GM19239 (cell line): ENCODE data around the gene GIMAP5.

Experiments
- DNase-seq: peaks from one replicate; pipeline ENCODE4 v3.0.0; 2011; ENCODE audit warnings: low spot score; ENCODE audit not compliant: insufficient read length
- FAIRE-seq: peaks from 2 replicates; lab custom pipeline; 2011; peaks lifted over from hg19 to GRCh38; lab: Jason Lieb, UNC

The GIMAP5 gene

GRCh38 chr7:150737265-150738055 is at the start of gene GIMAP5:
TSS of gene GIMAP5 (plus strand) at chr7:150737418. CDS start at chr7:150740885, 3,467 bp downstream.
- DNase-seq (no peak), FAIRE-seq (peak; percentile 70)

- DNase-seq (no peak), FAIRE-seq (no peak)
Observed at GRCh38 chr7:150688630-150689029, 48.6 kb upstream of the GIMAP5 start.

DNA sequence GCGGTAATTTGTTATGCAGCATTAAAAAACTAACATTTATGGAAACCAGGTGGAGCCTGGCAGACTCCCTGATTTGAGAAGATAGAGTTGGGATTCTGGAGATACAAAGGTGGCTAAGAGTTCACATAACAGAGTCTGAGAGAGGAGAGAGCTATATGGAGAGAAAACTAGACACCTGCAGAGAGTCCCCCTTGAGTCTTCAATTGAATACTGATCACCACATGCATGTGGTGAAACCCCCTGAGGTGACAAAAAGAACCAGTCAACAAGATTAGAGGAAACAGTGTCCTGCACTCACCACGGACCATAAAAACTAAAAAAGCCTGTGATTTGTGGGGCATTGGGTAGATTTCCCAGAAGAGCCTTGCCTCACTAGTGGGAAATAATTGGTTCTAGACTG is 41.6 kb upstream of the GIMAP5 start:
- FAIRE-seq (no peak), DNase-seq (no peak)

- DNase-seq (no peak), FAIRE-seq (no peak)
Observed at GRCh38 chr7:150703209-150703608, 34.0 kb upstream of the GIMAP5 start.

GRCh38 chr7:150715293-150715692 is 21.9 kb upstream of the GIMAP5 start:
- DNase-seq (no peak), FAIRE-seq (no peak)

- DNase-seq (no peak), FAIRE-seq (no peak)
Observed at GRCh38 chr7:150715738-150716137, 21.5 kb upstream of the GIMAP5 start.

- DNase-seq (peak; percentile 43), FAIRE-seq (peak; percentile 86)
Observed at GRCh38 chr7:150716368-150716767, 20.9 kb upstream of the GIMAP5 start, which contains the start of gene GIMAP1. TSS of gene GIMAP1 (plus strand) at chr7:150716613. CDS start at chr7:150719048, 2,435 bp downstream.

- FAIRE-seq (no peak), DNase-seq (no peak)
Observed at GRCh38 chr7:150716939-150717338, 20.3 kb upstream of the GIMAP5 start.

DNA sequence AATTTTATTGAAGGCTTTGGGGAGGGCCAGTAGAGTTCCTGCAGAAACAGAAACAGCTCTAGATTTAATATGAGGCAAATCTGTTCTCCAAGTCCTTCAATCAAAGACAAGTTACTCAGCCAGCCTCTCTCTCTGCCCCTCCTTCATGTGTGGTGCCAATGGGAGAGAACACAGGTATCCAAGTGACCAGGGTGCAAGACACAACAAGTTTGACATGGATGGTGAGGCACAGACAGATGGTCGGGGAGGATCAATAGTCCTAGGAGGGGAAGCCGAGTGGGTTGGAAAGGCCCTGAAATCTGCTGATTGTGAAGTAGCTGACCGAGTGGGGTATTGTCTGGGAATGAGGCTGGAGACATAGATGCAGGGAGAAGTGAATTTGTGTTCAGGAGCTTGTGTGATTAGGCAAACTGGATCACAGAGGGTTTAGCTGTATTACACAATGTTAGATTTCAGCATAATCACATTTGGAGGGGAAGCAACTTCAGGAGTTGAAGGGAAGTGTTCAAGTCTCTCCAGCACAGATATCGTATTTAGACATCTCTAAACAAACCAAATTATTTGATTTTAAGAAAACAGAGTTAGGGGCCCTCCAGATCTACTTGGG is 19.3 kb upstream of the GIMAP5 start:
- no peak for DNase-seq
- no peak for FAIRE-seq

GRCh38 chr7:150719436-150719835 is 17.8 kb upstream of the GIMAP5 start:
- no peak for FAIRE-seq
- no peak for DNase-seq

- FAIRE-seq (no peak), DNase-seq (no peak)
Observed at GRCh38 chr7:150719960-150720891, 17.0 kb upstream of the GIMAP5 start.

DNA sequence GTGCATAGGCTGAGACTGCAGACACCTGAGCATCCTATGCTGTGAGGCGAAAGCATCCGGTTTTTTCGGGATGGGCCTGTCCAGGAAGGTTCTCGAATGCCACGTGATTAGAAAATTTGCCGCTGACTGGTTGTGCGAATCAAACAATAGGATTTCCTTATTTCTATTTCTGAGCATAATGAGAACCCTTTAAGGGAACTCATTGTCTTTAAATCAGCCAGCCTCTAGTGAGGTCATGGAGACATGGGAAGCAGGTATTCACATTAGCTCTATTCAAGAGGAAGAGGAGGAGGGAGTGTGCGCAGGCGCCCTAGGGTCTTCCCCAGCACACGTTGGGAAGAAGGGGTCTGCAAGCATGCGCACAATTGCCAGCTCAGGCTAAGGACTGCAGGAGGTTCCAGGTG is 15.2 kb upstream of the GIMAP5 start:
- DNase-seq (no peak), FAIRE-seq (no peak)

- FAIRE-seq (no peak), DNase-seq (no peak)
Observed at GRCh38 chr7:150722431-150722931, 14.7 kb upstream of the GIMAP5 start.

DNA sequence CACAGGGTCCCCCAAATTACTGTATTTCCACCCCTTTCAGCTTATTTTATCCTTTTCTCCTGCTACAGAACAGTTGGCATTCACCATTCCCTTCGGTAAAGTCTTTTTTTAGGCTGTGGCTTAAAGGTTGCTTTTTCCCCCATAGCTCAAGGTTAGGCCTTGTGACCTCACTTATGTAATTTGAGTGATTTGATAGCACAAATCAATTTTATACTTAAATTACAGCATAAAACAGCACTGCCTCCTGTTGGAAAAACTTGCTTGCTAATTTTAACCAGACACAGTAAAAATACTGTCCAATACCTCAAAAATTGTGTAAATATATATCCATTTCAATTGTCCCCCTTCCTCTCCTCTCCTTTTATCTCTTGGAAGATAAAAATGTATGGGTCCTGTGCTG is 13.8 kb upstream of the GIMAP5 start:
- no peak for FAIRE-seq

GRCh38 chr7:150727381-150727780 is 9.8 kb upstream of the GIMAP5 start:
- FAIRE-seq (no peak), DNase-seq (no peak)

More for the DNA sequence above, 13.8 kb upstream of the GIMAP5 start:
- DNase-seq = no peak

DNA sequence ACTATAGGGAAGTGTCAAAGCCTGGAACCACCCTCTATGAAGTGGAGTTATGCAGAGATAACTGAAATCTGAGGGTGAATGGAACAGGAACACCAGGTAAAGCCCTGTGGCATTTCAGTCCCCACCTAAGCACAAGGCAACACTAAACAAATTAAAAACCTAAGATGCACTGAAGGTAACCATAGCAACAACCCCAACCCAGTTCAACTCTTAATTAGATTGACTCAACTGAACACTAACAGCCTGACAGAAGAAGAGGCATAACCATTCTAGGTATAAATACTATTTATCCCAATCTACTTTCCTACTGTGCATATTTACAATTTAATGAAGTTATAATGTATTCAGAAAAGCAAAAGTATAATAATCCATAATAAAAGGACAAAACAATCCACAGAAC is 9.2 kb upstream of the GIMAP5 start:
- DNase-seq (no peak), FAIRE-seq (no peak)

GRCh38 chr7:150728609-150729008 is 8.6 kb upstream of the GIMAP5 start:
- FAIRE-seq = no peak

GRCh38 chr7:150731916-150732315 is 5.3 kb upstream of the GIMAP5 start:
- FAIRE-seq (no peak), DNase-seq (no peak)

More at GRCh38 chr7:150728609-150729008, 8.6 kb upstream of the GIMAP5 start:
- no peak for DNase-seq

- FAIRE-seq (no peak), DNase-seq (no peak)
Observed at GRCh38 chr7:150732786-150733481, 4.3 kb upstream of the GIMAP5 start.
